Gastroesophageal sphincter (tissue), 4 donors: ENCODE measurements around the gene SNED1. TPM values are rescaled to one million over a fixed set of nuclear protein-coding genes. Genes with fewer than 3 reads are reported as not detected.

Experiments
- ATAC-seq: fragments of 150-250 bp; one replicate; pipeline ENCODE4 v1.9.1; 2016; ENCODE audit warnings: mild to moderate bottlenecking, moderate library complexity
- H3K27ac ChIP-seq, 4 donors: fragments of 200-600 bp; sonication (generic) in 3 of 4; 1 replicate in 3 of 4; 2 replicates in 1 of 4; pipeline ENCODE4 v1.5.1; 2016 to 2019
- H3K27me3 ChIP-seq: fragments of 200-600 bp; sonication (generic); one replicate; pipeline ENCODE4 v1.5.1; 2019
- H3K36me3 ChIP-seq, 2 donors: fragments of 200-600 bp; sonication (generic); one replicate each; pipeline ENCODE4 v1.5.1; 2019; ENCODE audit warnings: control low read depth in 1 of 2
- H3K4me1 ChIP-seq, 3 donors: fragments of 200-600 bp; sonication (generic); 1 replicate in 2 of 3; 2 replicates in 1 of 3; pipeline ENCODE4 v1.5.1; 2016 to 2019; ENCODE audit warnings: control low read depth in 2 of 3
- H3K4me3 ChIP-seq, 2 donors: fragments of 200-600 bp; sonication (generic); one replicate each; pipeline ENCODE4 v1.5.1; 2019; ENCODE audit warnings: mild to moderate bottlenecking in 1 of 2, moderate library complexity in 1 of 2
- H3K9me3 ChIP-seq, 3 donors: fragments of 200-600 bp; sonication (generic); one replicate each; pipeline ENCODE4 v1.5.1; 2017 to 2019; ENCODE audit warnings: control low read depth in 2 of 3
- CTCF ChIP-seq, 4 experiments: fragments of 200-600 bp in 2 of 4; fragments of 450-650 bp in 2 of 4; sonication (generic) in 1 of 4; IDR thresholded peaks; one replicate each; pipeline ENCODE4 v1.5.1; 2017 to 2019; ENCODE audit warnings: antibody characterized with exemption in 4 of 4, mild to moderate bottlenecking in 2 of 4, moderate library complexity in 2 of 4
- EP300 ChIP-seq: sonication (generic); formaldehyde crosslinking; IDR thresholded peaks from one replicate; pipeline ENCODE4 v1.6.1; 2017; ENCODE audit warnings: antibody characterized with exemption, mild to moderate bottlenecking
- POLR2A ChIP-seq, 2 donors: fragments of 450-650 bp; IDR thresholded peaks; one replicate each; pipeline ENCODE4 v1.6.1; 2017; ENCODE audit warnings: antibody characterized with exemption in 2 of 2, mild to moderate bottlenecking in 2 of 2, moderate library complexity in 1 of 2
- POLR2AphosphoS5 ChIP-seq: sonication (generic); formaldehyde crosslinking; IDR thresholded peaks from one replicate; pipeline ENCODE4 v1.6.1; 2017; ENCODE audit warnings: antibody characterized with exemption
- WGBS, 2 donors: methylation state at CpG; one replicate each; pipeline ENCODE4 v1.1.5; 2018; ENCODE audit warnings: low coverage in 1 of 2; 5-methylcytosine and 5-hydroxymethylcytosine counted together
- total RNA-seq, 4 donors: library from RNA; depleted of rRNA; stranded (reverse); fragments of >200 nt; gene quantifications; one replicate each; pipeline ENCODE4 v1.1.0, GENCODE V29; 2016

SNED1 gene
- total RNA-seq, 4 donors from 2014 or later = 8.3 to 29.9 (median 14.6) TPM

- H3K4me1 ChIP-seq = peaks cover 0 to 11% (median 0%) of the 10 kb centered on the region in 3 donors
- H3K36me3 ChIP-seq = peaks cover 0 to 31% of the 10 kb centered on the region in 2 donors
- H3K9me3 ChIP-seq = no peaks in the 10 kb centered on the region
- no peak overlapping the region for H3K4me3 ChIP-seq
- no CpG with 5 or more reads among the region's 8 CpGs for WGBS, 2 donors
- no peak overlapping the region for H3K27ac ChIP-seq
- ATAC-seq = no peak
- peaks cover 34% of the 10 kb centered on the region for H3K27me3 ChIP-seq
- TF ChIP-seq POLR2AphosphoS5 = no peak
- no peak for TF ChIP-seq CTCF (IDR thresholded peaks at IDR 0.05)
- TF ChIP-seq EP300 = no peak
- TF ChIP-seq POLR2A (IDR thresholded peaks at IDR 0.05) = no peak
Measured at GRCh38 chr2:241063587-241063986, 65.2 kb downstream of the SNED1 start.

GRCh38 chr2:241064008-241064801, 65.8 kb downstream of the SNED1 start:
- H3K4me3 ChIP-seq = no peak overlapping the region

DNA sequence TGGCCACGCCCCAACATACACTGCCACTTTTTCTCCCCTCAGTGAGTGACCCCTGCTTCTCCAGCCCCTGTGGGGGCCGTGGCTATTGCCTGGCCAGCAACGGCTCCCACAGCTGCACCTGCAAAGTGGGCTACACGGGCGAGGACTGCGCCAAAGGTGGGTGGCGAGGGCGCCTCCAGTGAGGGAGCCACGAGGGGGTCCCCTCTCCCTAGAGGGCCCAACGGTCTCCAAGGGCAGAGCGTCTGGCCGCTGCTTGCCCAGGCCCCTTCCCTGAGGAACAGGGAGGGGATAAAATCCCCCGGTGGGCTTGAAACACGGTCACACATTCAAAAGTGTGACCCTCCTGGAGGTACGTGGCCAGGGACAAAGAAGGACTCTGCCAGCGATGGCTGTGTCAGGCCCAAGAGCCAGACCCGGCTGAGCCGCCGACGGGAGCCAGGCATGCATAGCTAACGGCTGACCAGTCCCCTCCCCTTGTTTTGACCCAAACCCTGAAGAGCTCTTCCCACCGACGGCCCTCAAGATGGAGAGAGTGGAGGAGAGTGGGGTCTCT, 66.5 kb downstream of the SNED1 start:
- TF ChIP-seq CTCF (IDR thresholded peaks at IDR 0.05) (no peak), EP300 (no peak), POLR2AphosphoS5 (no peak), POLR2A (IDR thresholded peaks at IDR 0.05) (no peak)
- peaks cover 0 to 11% (median 0%) of the 10 kb centered on the region in 3 donors for H3K4me1 ChIP-seq
- peaks cover 45% of the 10 kb centered on the region for H3K27me3 ChIP-seq
- H3K27ac ChIP-seq = no peak overlapping the region
- H3K4me3 ChIP-seq = no peak overlapping the region
- peaks cover 0 to 44% of the 10 kb centered on the region in 2 donors for H3K36me3 ChIP-seq
- ATAC-seq = no peak
- H3K9me3 ChIP-seq = no peaks in the 10 kb centered on the region
- WGBS, 2 donors = 100% methylated on average over 3 of the region's 23 CpGs; no CpG with 5 or more reads in 1 of the 2 donors

More at GRCh38 chr2:241064008-241064801, 65.8 kb downstream of the SNED1 start:
- ATAC-seq = no peak
- H3K27ac ChIP-seq = no peak overlapping the region
- H3K36me3 ChIP-seq = peaks cover 0 to 37% of the 10 kb centered on the region in 2 donors
- H3K27me3 ChIP-seq = peaks cover 41% of the 10 kb centered on the region
- TF ChIP-seq POLR2A (IDR thresholded peaks at IDR 0.05) (no peak), CTCF (IDR thresholded peaks at IDR 0.05) (no peak), POLR2AphosphoS5 (no peak), EP300 (no peak)
- peaks cover 0 to 11% (median 0%) of the 10 kb centered on the region in 3 donors for H3K4me1 ChIP-seq
- 0 to 7% methylated on average over 1 to 4 of the region's 32 CpGs for WGBS, 2 donors
- H3K9me3 ChIP-seq = no peaks in the 10 kb centered on the region

GRCh38 chr2:241065355-241065803, 67.0 kb downstream of the SNED1 start:
- Histone ChIP-seq H3K27ac (no peak overlapping the region), H3K36me3 (peaks cover 0 to 49% of the 10 kb centered on the region in 2 donors), H3K9me3 (no peaks in the 10 kb centered on the region), H3K4me1 (peaks cover 0 to 11% (median 0%) of the 10 kb centered on the region in 3 donors), H3K4me3 (no peak overlapping the region), H3K27me3 (peaks cover 50% of the 10 kb centered on the region)
- no CpG with 5 or more reads among the region's 27 CpGs for WGBS, 2 donors
- no peak for ATAC-seq
- TF ChIP-seq CTCF (IDR thresholded peaks at IDR 0.05) = no peak
- no peak for TF ChIP-seq POLR2AphosphoS5
- no peak for TF ChIP-seq POLR2A (IDR thresholded peaks at IDR 0.05)
- no peak for TF ChIP-seq EP300
